GM21825 (cell line): ENCODE measurements around the gene SULT2B1.
"Not testable (repeated sequence)": the region's sequence is repeated elsewhere in the genome, so short reads cannot be mapped to it uniquely, and the experiment has no call there.

Experiments used
- ATAC-seq: cut with Tn5 transposase; IDR thresholded peaks from one replicate; pipeline ENCODE4 v1.9.1; 2021; ENCODE audit warnings: mild to moderate bottlenecking, moderate library complexity; ENCODE audit not compliant: unreplicated experiment

Gene SULT2B1

GRCh38 chr19:48524732-48525131 is 27.2 kb upstream of the SULT2B1 start:
- no peak for ATAC-seq

DNA sequence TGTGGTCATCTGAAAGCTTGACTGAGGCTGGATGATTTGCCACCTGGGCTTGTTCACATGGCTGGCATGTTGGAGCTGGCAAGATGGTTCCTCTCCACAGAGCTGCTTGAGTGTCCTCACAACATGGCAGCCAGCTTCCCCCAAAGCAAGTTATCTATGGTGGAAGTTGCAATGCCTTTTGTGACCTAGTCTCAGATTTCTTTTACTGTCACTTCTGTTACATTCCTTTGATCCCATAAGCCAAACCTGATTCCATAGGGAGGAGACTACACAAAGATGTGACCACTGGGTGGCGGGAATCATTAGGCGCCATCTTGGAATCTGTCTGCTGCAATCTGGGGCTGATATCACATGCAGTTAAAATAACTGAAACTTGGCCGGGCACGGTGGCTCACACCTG is 22.8 kb upstream of the SULT2B1 start:
- no peak for ATAC-seq

DNA sequence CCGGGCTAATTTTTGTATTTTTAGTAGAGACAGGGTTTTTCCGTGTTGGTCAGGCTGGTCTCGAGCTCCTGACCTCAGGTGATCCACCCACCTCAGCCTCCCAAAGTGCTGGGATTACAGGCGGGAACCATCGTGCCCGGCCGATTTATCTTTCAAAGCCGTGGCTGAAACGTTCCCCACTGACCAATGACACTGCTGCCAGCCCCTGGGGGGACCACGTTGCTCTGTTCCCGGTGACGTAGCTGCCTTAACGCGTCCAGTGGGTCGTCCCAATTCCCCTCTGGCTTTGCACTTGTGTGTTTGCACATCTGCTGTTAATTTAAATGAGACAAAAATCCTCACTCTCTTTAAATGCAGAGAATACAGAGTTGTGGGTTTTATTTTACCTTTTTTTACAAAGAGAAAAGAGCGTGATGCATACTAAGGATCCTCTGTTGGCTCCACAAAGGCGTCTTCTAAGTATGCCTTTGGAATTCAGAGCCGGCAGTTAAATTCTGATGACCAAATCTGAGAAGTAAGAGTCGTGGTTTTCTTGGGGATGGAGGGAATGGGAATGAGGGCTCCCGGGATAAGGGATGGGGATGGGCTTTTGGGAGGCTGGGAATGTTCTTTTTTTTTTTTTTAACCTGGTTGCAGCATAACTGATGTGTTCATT is 21.8 kb upstream of the SULT2B1 start:
- no peak for ATAC-seq

GRCh38 chr19:48530770-48531169 is 21.2 kb upstream of the SULT2B1 start:
- ATAC-seq, result no peak

DNA sequence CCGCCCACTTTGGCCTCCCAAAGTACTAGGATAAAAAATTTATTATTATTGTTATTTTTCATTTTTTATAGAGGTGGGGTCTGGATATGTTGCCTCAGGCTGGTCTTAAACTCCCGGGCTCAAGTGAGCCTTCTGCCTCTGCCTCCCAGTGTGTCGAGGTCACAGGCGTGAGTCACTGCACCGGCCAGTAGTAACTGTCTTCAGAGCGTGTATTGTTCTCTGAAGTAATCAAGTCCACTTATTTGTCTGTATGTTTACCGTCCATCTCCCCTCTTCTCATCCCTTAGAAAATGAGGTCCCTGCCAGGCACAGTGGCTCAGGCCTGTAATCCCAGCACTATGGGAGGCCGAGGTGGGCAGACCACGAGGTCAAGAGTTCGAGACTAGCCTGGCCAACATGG is 18.2 kb upstream of the SULT2B1 start:
- ATAC-seq, result no peak

DNA sequence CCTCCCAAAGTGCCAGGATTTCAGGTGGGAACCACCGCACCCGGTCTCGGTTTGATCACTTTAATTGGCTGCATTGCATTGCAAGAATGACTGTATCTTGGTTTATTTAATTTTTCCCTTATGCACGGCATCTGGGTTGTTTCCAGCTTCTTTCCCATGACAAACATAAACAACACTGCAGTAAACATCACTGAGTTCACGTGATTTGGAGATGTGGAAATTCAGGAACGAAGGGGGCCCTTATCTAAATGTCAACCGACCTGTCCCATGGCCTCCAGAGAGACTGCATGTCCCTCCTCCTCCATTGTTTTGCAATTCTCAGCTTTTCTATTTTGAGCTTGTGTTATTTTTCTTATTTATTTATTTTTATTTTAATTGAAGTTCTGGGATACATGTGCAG is 14.4 kb upstream of the SULT2B1 start:
- no peak for ATAC-seq

DNA sequence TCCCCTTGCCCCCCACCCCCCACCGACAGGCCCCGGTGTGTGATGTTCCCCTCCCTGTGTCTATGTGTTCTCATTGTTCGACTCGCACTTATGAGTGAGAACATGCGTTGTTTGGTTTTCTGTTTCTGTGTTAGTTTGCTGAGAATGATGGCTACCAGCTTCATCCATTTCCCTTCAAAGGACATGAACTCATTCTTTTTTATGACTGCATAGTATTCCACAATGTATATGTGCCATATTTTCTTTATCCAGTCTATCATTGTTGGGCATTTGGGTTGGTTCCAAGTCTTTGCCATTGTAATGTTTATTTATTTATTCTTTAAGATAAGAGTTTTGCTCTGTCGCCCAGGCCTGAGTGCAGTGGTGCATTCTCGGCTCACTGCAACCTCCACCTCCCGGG is 13.9 kb upstream of the SULT2B1 start:
- not testable (repeated sequence) for ATAC-seq

GRCh38 chr19:48539503-48540096 is 12.4 kb upstream of the SULT2B1 start:
- ATAC-seq, result no peak

- ATAC-seq, result no peak
These were observed 11.9 kb upstream of the SULT2B1 start for GRCh38 chr19:48540110-48540509.

DNA sequence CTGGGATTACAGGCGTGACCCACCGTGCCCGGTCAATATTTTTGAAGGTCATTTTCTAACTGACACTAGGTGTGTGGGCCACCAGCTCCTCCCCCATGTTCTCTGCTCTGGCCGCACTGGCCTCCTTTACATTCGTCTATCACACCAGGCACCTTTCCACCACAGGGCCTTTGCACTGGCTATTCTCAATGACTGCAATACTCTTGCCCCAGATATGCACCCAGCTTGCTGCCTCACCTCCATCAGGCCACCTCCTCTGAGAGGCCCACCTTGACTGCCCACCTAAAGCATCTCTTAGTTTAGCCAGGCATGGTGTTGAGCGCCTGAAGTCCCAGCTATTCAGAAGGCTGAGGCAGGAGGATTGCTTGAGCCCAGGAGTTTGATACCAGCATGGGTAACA is 10.2 kb upstream of the SULT2B1 start:
- no peak for ATAC-seq

GRCh38 chr19:48543121-48543710 is 8.8 kb upstream of the SULT2B1 start:
- no peak for ATAC-seq

DNA sequence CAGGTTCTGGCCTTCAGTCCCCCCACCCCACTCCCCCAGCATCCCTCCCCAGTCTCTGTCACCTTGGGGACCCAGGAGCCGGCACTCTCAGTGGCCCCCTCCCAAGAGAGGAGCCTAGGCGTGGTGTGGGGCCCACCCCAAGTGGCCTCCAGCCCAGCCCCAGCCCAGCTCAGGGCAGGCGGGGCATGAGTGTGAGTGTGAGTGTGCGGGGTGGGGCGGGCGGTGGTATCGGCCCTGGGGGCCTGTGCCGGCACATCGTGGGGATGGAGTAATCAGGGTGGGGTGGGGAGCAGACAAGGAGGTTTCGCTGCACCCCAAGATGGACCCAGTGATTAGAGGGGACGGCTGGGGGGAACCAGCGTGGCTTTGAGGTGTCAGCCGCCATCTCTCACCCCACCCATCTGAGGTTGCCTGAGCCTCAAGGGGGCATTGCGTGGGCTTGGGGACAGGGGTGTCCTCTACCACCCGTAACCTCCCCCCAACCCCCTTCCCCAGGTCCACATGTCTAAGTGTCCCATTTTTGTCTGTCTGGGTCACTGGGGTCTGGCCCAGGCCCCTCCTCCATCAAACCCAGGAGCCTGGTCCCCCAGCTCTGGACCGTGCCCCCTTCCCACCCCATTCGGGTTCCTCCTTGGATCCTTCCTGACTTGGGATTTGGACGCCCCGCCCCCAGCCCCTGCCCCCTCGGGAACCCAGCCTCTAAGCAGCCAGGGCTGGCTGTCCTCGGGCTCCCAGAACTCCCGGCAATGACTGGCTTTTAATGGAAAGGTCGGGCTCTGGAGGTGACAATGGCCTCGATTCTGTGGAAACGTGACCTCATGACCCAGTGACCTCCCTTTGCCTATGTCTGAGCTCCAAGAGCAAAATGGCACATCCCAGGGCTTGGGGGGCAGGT is 6.9 kb upstream of the SULT2B1 start:
- ATAC-seq, result no peak

- no peak for ATAC-seq
These were observed 4.2 kb upstream of the SULT2B1 start for GRCh38 chr19:48547722-48548121.

GRCh38 chr19:48548253-48548911 is 3.6 kb upstream of the SULT2B1 start:
- no peak for ATAC-seq

GRCh38 chr19:48549380-48549779 is 2.6 kb upstream of the SULT2B1 start:
- no peak for ATAC-seq

DNA sequence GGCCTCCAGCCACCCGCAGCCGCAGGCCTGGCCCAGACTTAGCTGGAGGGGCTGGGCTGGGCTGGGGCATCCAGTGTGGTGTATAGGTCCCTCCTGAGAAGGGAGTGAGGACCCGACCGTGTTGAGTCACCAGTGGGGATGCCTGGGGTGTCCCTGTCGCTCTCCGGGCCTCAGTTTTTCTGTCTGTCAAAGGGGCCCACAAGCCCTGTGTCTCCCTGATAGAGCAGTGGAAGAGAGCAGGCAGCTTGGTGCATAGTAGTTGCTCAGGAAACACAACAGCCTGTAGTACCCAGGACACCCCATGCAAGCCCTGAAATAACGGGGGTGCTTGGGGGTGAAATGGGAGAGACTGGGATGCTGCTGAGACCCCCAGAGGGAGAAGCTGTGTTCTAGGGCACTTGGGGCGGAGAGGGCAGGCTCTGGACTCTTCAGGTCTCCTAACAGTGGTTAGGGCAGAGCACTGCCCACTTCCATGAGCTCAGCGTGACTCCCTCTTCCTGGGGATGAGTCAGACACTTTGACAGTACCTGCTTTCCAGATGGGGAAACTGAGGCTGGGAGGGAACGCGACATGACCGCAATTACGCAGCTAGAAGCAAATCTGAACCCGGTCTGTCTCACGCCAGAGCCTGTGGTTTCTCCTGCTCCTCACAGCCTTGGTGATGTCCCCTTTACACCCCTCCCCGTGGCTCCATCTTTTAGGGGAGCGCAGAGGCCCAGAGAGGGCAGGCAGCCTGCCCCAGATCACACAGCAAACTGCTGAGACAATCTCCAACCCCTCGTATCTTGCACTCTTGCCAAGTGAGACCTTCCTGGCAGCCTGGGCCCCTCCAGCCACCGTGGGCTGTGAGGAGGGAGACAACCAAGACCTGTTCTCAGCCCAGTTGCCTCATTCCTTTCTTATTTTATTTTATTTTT is 692 bp downstream of the SULT2B1 start:
- ATAC-seq, result no peak

DNA sequence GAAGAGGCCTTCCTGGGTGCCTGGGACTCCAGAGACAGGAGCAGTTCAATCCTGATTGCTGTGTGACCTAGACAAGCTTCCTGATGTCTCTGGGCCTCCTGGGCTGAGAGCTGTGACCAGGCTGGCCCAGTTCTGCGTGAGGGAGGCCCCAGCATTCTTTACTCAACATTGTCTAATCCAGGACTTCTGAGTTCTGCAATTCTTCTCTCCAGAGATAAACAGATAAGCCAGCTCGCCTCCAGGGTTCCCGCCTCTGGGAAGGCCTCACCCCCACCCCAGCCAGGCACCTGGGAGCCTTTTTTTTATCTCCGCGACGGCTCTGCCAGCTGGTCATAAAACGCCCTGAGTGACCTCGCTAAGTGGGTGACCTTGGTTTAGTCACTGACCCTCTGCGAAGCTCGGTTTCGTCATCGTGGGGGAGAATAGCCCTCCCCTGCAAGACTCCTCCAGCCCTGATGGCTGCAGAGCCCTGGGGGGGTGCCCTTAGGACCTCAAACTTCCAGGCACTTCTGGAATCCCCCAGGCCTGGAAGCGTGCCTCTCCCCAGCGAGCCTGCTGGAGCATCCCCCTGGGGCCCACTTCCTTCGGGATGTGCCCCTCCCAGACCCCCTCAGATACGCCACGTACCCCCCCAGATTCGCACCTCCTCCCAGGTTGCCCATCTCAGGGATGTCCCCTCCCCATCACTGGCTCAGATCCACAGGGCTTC is 1.9 kb downstream of the SULT2B1 start:
- no peak for ATAC-seq

- ATAC-seq, result no peak
These were observed 2.6 kb downstream of the SULT2B1 start for GRCh38 chr19:48554385-48555091.

GRCh38 chr19:48556163-48556562 is 4.2 kb downstream of the SULT2B1 start:
- ATAC-seq, result no peak
